Loucy (cell line): Measurements from ENCODE around the gene PNMA6F.
"Not testable (repeated sequence)": the region's sequence is repeated elsewhere in the genome, so short reads cannot be mapped to it uniquely, and the experiment has no call there.

Experiments
- EZH2phosphoT487 ChIP-seq: fragments of 200-600 bp; IDR thresholded peaks from 2 replicates; pipeline ENCODE4 v1.6.1; 2018; ENCODE audit warnings: antibody characterized with exemption, mild to moderate bottlenecking, moderate library complexity, borderline replicate concordance
- TF ChIP-seq, protein P1 (sequence below): fragments of 200-600 bp; sonication (generic); conservative IDR thresholded peaks from 2 replicates; pipeline ENCODE4 v1.5.1; 2014; ENCODE audit warnings: mild to moderate bottlenecking, antibody characterized with exemption, low read length

- TF ChIP-seq, protein P1, sequence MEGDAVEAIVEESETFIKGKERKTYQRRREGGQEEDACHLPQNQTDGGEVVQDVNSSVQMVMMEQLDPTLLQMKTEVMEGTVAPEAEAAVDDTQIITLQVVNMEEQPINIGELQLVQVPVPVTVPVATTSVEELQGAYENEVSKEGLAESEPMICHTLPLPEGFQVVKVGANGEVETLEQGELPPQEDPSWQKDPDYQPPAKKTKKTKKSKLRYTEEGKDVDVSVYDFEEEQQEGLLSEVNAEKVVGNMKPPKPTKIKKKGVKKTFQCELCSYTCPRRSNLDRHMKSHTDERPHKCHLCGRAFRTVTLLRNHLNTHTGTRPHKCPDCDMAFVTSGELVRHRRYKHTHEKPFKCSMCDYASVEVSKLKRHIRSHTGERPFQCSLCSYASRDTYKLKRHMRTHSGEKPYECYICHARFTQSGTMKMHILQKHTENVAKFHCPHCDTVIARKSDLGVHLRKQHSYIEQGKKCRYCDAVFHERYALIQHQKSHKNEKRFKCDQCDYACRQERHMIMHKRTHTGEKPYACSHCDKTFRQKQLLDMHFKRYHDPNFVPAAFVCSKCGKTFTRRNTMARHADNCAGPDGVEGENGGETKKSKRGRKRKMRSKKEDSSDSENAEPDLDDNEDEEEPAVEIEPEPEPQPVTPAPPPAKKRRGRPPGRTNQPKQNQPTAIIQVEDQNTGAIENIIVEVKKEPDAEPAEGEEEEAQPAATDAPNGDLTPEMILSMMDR: not testable (repeated sequence)
- not testable (repeated sequence) for TF ChIP-seq EZH2phosphoT487
These were observed 46.1 kb downstream of the PNMA6F start for GRCh38 chrX:153275418-153275817.
